SU-DHL-6 (cell line): ENCODE measurements around the gene THEM5.

ENCODE experiments used
- EZH2phosphoT487 ChIP-seq: fragments of 200-600 bp; sonication (generic), shearing (Covaris generic); conservative IDR thresholded peaks from 2 replicates; pipeline ENCODE4 v1.6.1; 2018; ENCODE audit warnings: mild to moderate bottlenecking, antibody characterized with exemption, low read length, moderate library complexity, mixed read lengths
- TF ChIP-seq, protein P1 (sequence below): fragments of 200-600 bp; sonication (generic); IDR thresholded peaks from one replicate; pipeline ENCODE4 v1.5.1; 2017; ENCODE audit warnings: antibody characterized with exemption, mild to moderate bottlenecking, low read length, moderate library complexity; ENCODE audit not compliant: insufficient read depth, poor library complexity, severe bottlenecking

GRCh38 chr1:151849126-151849525 lies 4.4 kb downstream of the THEM5 start:
- TF ChIP-seq, protein P1, sequence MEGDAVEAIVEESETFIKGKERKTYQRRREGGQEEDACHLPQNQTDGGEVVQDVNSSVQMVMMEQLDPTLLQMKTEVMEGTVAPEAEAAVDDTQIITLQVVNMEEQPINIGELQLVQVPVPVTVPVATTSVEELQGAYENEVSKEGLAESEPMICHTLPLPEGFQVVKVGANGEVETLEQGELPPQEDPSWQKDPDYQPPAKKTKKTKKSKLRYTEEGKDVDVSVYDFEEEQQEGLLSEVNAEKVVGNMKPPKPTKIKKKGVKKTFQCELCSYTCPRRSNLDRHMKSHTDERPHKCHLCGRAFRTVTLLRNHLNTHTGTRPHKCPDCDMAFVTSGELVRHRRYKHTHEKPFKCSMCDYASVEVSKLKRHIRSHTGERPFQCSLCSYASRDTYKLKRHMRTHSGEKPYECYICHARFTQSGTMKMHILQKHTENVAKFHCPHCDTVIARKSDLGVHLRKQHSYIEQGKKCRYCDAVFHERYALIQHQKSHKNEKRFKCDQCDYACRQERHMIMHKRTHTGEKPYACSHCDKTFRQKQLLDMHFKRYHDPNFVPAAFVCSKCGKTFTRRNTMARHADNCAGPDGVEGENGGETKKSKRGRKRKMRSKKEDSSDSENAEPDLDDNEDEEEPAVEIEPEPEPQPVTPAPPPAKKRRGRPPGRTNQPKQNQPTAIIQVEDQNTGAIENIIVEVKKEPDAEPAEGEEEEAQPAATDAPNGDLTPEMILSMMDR: no peak
- no peak for TF ChIP-seq EZH2phosphoT487
